GM12878 (cell line): ENCODE data around the gene KIF22. TPM values are rescaled to one million over a fixed set of nuclear protein-coding genes. Genes with fewer than 3 reads are reported as not detected.

ENCODE experiments used
- ATF3 ChIP-seq: IDR thresholded peaks from 2 replicates; pipeline ENCODE4 v1.6.1; 2011; ENCODE audit warnings: low read depth, mild to moderate bottlenecking, low read length, moderate library complexity, borderline replicate concordance; ENCODE audit errors: extremely low read depth
- ATF7 ChIP-seq: fragments of 450-650 bp; IDR thresholded peaks from 2 replicates; pipeline ENCODE4 v1.6.1; 2016; ENCODE audit warnings: low read depth, mild to moderate bottlenecking
- BACH1 ChIP-seq: fragments of 450-650 bp; IDR thresholded peaks from 2 replicates; pipeline ENCODE4 v1.6.1; 2017; ENCODE audit warnings: mild to moderate bottlenecking, borderline replicate concordance
- CHD4 ChIP-seq: fragments of 200-600 bp; sonication (generic); IDR thresholded peaks from 2 replicates; pipeline ENCODE4 v1.6.1; 2016; ENCODE audit warnings: mild to moderate bottlenecking
- EGR1 ChIP-seq, 2 experiments: IDR thresholded peaks; 1 replicate in 1 of 2; 2 replicates in 1 of 2; pipeline ENCODE4 v1.6.1; 2011 to 2012; ENCODE audit warnings: low read depth in 2 of 2, low read length in 2 of 2, borderline replicate concordance in 1 of 2, mild to moderate bottlenecking in 1 of 2, moderate library complexity in 1 of 2
- ELK1 ChIP-seq: IDR thresholded peaks from 2 replicates; pipeline ENCODE4 v1.6.1; 2012; ENCODE audit warnings: low read depth, low read length, improper control_type of control experiment
- HCFC1 ChIP-seq: fragments of 150-350 bp; IDR thresholded peaks from 2 replicates; pipeline ENCODE4 v1.6.1; 2014; ENCODE audit warnings: low read length
- IRF5 ChIP-seq: fragments of 450-650 bp; IDR thresholded peaks from 2 replicates; pipeline ENCODE4 v1.6.1; 2017; ENCODE audit warnings: borderline replicate concordance
- JUNB ChIP-seq: IDR thresholded peaks from 2 replicates; pipeline ENCODE4 v1.6.1; 2016; ENCODE audit warnings: antibody characterized with exemption, mild to moderate bottlenecking
- KDM1A ChIP-seq: fragments of 200-600 bp; sonication (generic); IDR thresholded peaks from 2 replicates; pipeline ENCODE4 v1.6.1; 2016; ENCODE audit warnings: borderline replicate concordance
- MXI1 ChIP-seq: fragments of 150-350 bp; IDR thresholded peaks from 2 replicates; pipeline ENCODE4 v1.6.1; 2011; ENCODE audit warnings: low read depth, mild to moderate bottlenecking, inconsistent platforms, low read length, improper control_type of control experiment
- MYB ChIP-seq: fragments of 150-350 bp; IDR thresholded peaks from 2 replicates; pipeline ENCODE4 v1.6.1; 2014; ENCODE audit warnings: mild to moderate bottlenecking, low read depth, low read length, borderline replicate concordance
- NKRF ChIP-seq: fragments of 450-650 bp; conservative IDR thresholded peaks from 2 replicates; pipeline ENCODE4 v1.6.1; 2017; ENCODE audit warnings: mild to moderate bottlenecking, moderate library complexity
- NRF1 ChIP-seq: conservative IDR thresholded peaks from 2 replicates; pipeline ENCODE4 v1.6.1; 2011; ENCODE audit warnings: mild to moderate bottlenecking, low read depth, low read length, improper control_type of control experiment
- PML ChIP-seq: IDR thresholded peaks from 2 replicates; pipeline ENCODE4 v1.6.1; 2012; ENCODE audit warnings: low read length, inconsistent platforms
- POLR2AphosphoS2 ChIP-seq: IDR thresholded peaks from 2 replicates; pipeline ENCODE4 v1.6.1; 2011; ENCODE audit warnings: low read depth, mild to moderate bottlenecking, low read length, improper control_type of control experiment, moderate library complexity
- POU2F2 ChIP-seq: IDR thresholded peaks from 3 replicates; pipeline ENCODE4 v1.6.1; 2011; ENCODE audit warnings: low read depth, mild to moderate bottlenecking, low read length, borderline replicate concordance
- TARDBP ChIP-seq: IDR thresholded peaks from 2 replicates; pipeline ENCODE4 v1.6.1; 2016; ENCODE audit warnings: borderline replicate concordance
- TCF3 ChIP-seq: IDR thresholded peaks from 2 replicates; pipeline ENCODE4 v1.6.1; 2012; ENCODE audit warnings: low read depth, mild to moderate bottlenecking, low read length, borderline replicate concordance; ENCODE audit not compliant: insufficient read depth
- ZBTB4 ChIP-seq: fragments of 450-650 bp; formaldehyde crosslinking; IDR thresholded peaks from 2 replicates; pipeline ENCODE4 v1.4.0; 2022; ENCODE audit warnings: mild to moderate bottlenecking, moderate library complexity
- ZZZ3 ChIP-seq: IDR thresholded peaks from 2 replicates; pipeline ENCODE4 v1.6.1; 2011; ENCODE audit warnings: low read depth; ENCODE audit not compliant: control insufficient read depth, insufficient read length
- polyA plus RNA-seq, 11 experiments: library from polyadenylated mRNA; depleted of rRNA in 4 of 11; unstranded in 6 of 11; stranded (reverse) in 5 of 11; fragments of >200 nt; fragmentation: Nextera tagmentation in 4 of 11; fragmentation: Illumina TruSeq in 1 of 11; extraction: Ambion mirVana in 4 of 11; extraction: Trizol in 1 of 11; gene quantifications; 1 replicate in 1 of 11; 2 replicates in 10 of 11; pipeline versions ENCODE4 v1.2.1 to v1.2.3, GENCODE V29; 2011 to 2016; ENCODE audit warnings: inconsistent platforms in 2 of 11, missing spikeins in 2 of 11, low read depth in 1 of 11
- total RNA-seq, 4 experiments: library from RNA; depleted of rRNA in 3 of 4; stranded (reverse); fragments of >200 nt in 3 of 4; fragmentation: Illumina TruSeq in 1 of 4; extraction: Trizol in 1 of 4; gene quantifications; 2 replicates each; pipeline versions ENCODE4 v1.2.1 to v1.2.3, GENCODE V29; 2013 to 2021

KIF22 gene
- total and polyA plus RNA-seq, 10 of the 15 experiments (the other 5 are each of a cell fraction or from before 2014, with no cell fraction given): 7.6 to 158 (median 132) TPM

GRCh38 chr16:29815793-29816693 lies 25.5 kb downstream of the KIF22 start, which contains the start of gene PAGR1 (continued):
- no peak for TF ChIP-seq ZBTB4 (CRISPR knock-in tag)
- TF ChIP-seq NRF1: peak; percentile 100
- peak; percentile 36 to 37; a peak in 2 of 3 replicates for TF ChIP-seq EGR1 (IDR thresholded peaks at IDR 0.05; ENCODE audit: borderline replicate concordance in 1 of 2, low read depth in 2 of 2, low read length in 2 of 2)
- TF ChIP-seq ZZZ3: no peak
- no peak for TF ChIP-seq JUNB
- no peak for TF ChIP-seq ELK1
- peak; percentile 46; the same call in 1 of the 2 replicates for TF ChIP-seq ATF7
- TF ChIP-seq KDM1A: no peak
- no peak for TF ChIP-seq CHD4
- 0 out of 2 replicates have a peak, but pooled peaks have one; percentile 47 for TF ChIP-seq TARDBP
- peak; percentile 58 for TF ChIP-seq NKRF
- 0 out of 2 replicates have a peak, but pooled peaks have one; percentile 52 for TF ChIP-seq TCF3
- peak; percentile 94 for TF ChIP-seq HCFC1
- peak; percentile 49; the same call in 1 of the 2 replicates for TF ChIP-seq BACH1
- peak; percentile 17; the same call in 2 of the 3 replicates for TF ChIP-seq POU2F2
- peak; percentile 41; the same call in 1 of the 2 replicates for TF ChIP-seq ATF3
- no peak; the same call in 1 of the 2 replicates for TF ChIP-seq MYB
- no peak for TF ChIP-seq PML
- peak; percentile 92 for TF ChIP-seq POLR2AphosphoS2
- no peak for TF ChIP-seq IRF5
- peak; percentile 88 for TF ChIP-seq MXI1
